HG03457 (cell line): Measurements from ENCODE around the gene RAD1.

Experiments
- ATAC-seq: cut with Tn5 transposase; IDR thresholded peaks from one replicate; pipeline ENCODE4 v1.9.1; 2021; ENCODE audit warnings: moderate number of reproducible peaks; ENCODE audit not compliant: unreplicated experiment

RAD1 gene

GRCh38 chr5:34918025-34918424, 2.7 kb upstream of the RAD1 start:
- no peak for ATAC-seq

GRCh38 chr5:34916518-34916917, 1.2 kb upstream of the RAD1 start:
- no peak for ATAC-seq

- peak; percentile 7 for ATAC-seq
These were observed 520 bp upstream of the RAD1 start for GRCh38 chr5:34915856-34916192.

DNA sequence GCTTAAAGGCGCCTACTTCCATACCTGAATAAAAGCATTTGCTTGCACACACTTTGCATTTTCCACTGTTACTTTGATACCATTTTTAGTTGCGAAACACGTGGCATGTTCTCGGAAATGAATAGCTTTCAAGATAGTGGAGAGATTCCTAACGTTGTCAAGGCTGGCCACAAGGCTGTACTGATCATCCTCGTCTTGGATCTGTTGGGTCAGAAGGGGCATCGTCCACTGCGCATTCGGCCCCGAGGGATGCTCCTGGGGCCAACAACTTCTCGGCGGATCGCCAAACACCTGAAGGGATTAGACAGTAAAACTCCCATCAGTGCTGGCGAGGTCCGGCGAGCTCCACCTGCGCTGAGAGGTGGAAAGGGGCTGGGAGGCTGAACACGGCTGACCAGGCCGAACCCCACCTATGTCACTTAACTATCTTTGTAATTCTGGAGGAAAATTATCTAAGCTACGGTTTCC, 599 bp downstream of the RAD1 start:
- ATAC-seq: peak; percentile 4

DNA sequence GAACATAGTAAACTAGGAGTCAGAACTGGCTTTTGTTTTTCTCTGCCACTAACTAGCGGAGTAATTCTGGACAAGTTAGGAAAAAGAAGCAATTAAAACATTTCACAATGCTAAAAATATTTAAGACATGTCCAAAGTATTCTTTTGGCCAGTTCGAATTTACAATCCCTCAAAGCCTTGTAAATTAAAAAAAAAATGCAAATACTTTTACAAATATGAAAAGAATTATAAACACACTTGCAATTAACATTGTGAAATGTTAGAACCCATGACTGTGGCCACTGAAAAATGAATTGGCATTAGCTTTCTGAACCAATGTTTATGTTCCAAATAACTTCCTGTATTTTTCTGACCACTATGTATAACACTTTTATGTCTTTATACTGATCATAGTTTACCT, 2.2 kb downstream of the RAD1 start:
- ATAC-seq: no peak

- no peak for ATAC-seq
These were observed 9.7 kb downstream of the RAD1 start for GRCh38 chr5:34905564-34905963.

- no peak for ATAC-seq
These were observed 12.0 kb downstream of the RAD1 start for GRCh38 chr5:34903260-34903659.

GRCh38 chr5:34900652-34901051, 14.7 kb downstream of the RAD1 start:
- no peak for ATAC-seq

- no peak for ATAC-seq
These were observed 16.2 kb downstream of the RAD1 start for GRCh38 chr5:34899066-34899465.

- no peak for ATAC-seq
These were observed 16.9 kb downstream of the RAD1 start for GRCh38 chr5:34898258-34898895.

DNA sequence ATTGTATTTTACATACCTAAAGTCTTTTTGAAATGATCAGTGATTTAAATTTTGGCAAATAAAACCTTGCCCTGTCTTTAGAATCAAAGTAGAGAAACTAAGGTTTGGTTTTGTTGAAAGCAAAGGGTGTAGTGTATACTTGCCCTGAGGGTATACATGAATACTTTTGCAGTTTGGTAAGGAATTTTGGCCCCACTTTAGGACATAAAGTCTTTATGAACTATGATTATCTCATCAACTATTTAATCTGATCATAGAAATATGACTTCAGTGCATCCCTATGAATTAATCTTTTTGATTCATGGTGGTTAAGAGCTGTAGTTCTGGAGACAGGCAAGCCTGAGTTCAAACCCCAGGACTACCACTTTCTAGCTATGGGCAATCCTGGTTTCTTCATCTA, 17.7 kb downstream of the RAD1 start:
- ATAC-seq: no peak

GRCh38 chr5:34895641-34896419, 19.5 kb downstream of the RAD1 start:
- no peak for ATAC-seq

GRCh38 chr5:34894716-34895115, 20.6 kb downstream of the RAD1 start:
- ATAC-seq: no peak

- ATAC-seq: no peak
These were observed 22.9 kb downstream of the RAD1 start for GRCh38 chr5:34892414-34892813.

GRCh38 chr5:34891981-34892380, 23.3 kb downstream of the RAD1 start:
- no peak for ATAC-seq

DNA sequence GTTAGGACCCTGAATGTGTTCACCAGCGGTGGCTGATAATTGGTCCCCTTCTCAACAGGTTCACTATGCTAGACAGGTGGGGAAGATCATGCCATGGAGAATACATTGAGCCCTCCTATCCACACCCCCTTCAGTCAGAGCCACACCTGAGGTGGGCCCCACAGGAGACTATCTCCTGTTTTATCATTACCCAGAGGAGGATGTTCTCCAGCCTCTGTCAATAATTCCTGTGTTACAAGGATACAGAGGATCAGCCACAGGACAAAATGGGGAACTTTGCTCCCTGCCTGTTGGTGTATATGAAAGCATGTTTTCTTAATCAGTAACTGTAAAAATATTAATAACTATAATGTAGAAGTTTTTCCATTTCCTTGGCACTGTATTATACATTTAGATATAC, 25.9 kb downstream of the RAD1 start:
- ATAC-seq: no peak

- ATAC-seq: no peak
These were observed 28.7 kb downstream of the RAD1 start for GRCh38 chr5:34886392-34887119.

- no peak for ATAC-seq
These were observed 34.1 kb downstream of the RAD1 start for GRCh38 chr5:34881246-34881645.

DNA sequence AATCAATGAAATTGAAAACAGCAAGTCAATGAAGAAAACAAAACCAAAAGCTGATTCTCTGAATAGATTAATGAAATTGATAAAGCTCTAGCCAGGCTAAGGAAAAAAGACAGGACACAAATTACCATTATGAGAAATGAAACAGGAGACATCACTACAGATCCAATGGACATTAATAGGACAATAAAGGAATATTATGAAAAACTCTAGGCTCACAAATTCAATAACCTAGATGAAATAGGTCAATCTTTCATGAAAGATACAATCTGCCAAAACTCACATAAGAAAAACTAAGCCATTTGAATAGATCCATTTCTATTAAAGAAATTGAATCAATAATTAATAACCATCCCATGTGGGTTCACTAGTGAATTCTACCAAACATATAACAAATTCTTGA, 39.0 kb downstream of the RAD1 start:
- no peak for ATAC-seq

- ATAC-seq: no peak
These were observed 44.9 kb downstream of the RAD1 start for GRCh38 chr5:34870382-34870781.

DNA sequence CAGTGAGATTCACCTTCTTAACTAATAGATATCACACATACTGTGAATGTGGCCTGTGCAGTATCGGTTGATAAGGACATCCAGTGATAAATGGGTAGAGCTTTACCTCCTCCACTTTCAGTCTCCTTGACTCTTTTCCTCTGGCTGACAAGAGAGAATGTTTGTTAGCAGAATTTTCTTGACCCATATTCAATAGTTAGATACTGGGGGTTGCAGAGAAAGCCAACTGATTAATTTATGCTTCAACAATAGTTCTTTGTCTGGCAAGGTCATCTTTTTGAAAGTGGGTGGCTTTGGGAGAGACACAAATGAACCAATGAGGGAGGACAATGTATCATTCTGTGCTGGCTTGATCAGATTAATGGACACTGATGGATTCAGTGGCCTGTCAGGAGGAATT, 46.0 kb downstream of the RAD1 start:
- no peak for ATAC-seq

GRCh38 chr5:34868791-34869190, 46.5 kb downstream of the RAD1 start:
- no peak for ATAC-seq
